Stimulated activated CD8-positive, alpha-beta memory T cell treated with anti-CD3 and anti-CD28 coated beads, Interleukin-2, amount 100 ng/mL, for 48 hours (primary cell): ENCODE results near the gene TTI1.

Source experiments
- DNase-seq, 2 donors: peaks; one replicate each; pipeline ENCODE4 v3.0.0-alpha.2; 2020; ENCODE audit warnings: low read depth in 2 of 2

TTI1 gene

DNA sequence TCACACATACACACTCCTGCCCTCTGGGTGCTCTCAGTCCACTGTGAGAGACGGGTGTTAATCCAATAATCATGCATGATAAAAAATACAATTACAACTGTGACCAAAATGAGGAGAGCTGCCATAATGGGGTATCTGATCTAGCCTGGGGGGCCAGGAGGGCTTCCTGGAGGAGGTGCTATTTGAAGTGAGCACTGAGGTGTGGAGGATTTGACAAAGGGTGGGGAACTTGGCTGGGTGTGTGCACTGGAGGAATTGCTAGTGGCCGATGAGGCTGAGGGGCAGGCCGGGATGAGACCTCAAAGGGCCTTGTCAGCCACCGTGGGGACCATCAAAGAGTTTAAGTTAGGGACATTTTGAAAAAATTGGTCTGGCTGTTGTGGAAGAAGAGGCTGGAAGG, 95.6 kb downstream of the TTI1 start:
- DNase-seq: no peak

GRCh38 chr20:37936451-37936850, 96.8 kb downstream of the TTI1 start:
- DNase-seq: no peak

DNA sequence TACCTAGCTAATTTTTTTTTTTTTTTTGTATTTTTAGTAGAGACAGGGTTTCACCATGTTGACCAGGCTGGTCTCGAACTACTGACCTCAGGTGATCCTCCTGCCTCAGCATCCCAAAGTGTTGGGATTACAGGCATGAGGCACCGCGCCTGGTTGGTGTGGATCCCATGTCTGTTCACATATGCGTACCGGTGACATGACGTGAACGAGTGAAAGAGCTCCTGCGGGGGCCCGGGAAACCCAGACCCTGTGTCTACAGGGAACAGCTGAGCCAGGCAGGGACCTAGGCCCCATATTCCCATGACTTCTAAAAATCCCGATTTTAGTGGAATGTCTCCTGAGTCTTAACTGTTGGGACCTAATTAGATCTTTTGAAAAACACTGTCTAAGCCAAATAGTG, 97.2 kb downstream of the TTI1 start:
- no peak for DNase-seq

GRCh38 chr20:37935435-37935834, 97.8 kb downstream of the TTI1 start:
- DNase-seq: no peak

DNA sequence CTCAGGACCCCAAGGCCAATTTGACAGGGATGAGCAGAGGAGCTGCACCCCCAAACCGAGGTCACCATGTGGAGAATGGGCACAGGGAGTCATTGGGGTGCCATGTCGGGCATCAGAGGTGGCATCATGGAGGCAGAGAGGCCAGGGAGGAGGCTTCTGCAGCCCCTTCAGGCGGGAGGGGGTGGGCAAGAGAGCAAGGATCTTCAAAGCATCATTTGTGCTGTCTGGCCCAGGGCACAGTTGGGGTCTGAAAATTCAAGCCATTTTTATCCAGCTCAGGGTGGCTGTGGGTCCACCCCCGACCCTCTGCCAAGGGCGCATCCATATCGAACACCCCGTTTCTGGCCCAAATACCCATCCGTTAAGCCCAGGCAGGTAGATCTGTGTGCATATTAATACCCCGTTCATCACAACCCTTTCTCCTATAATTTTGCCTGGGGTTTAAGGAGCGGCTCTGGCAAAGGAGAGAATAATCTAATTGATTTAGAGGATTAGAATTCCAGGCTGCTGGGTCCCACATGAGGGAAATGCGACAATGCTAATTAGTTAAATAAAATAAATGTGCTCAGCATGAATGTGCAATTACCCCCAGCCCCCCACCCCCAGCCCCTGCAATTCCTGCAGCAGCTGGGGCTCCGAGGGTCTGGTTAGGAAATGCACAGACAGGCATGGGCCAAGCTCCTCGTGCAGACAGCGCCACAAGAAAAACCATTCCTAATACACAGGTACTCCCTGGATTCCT, 98.5 kb downstream of the TTI1 start:
- DNase-seq: no peak

GRCh38 chr20:37933786-37934633, 99.2 kb downstream of the TTI1 start:
- no peak for DNase-seq
